Stomach (tissue), 4 donors: Measurements from ENCODE around the gene KCNA2.

ENCODE experiments used
- EP300 ChIP-seq: sonication (generic); formaldehyde crosslinking; IDR thresholded peaks from one replicate; pipeline ENCODE4 v1.6.1; 2017; ENCODE audit warnings: antibody characterized with exemption
- POLR2AphosphoS5 ChIP-seq, 3 donors: sonication (generic); formaldehyde crosslinking; IDR thresholded peaks; one replicate each; pipeline ENCODE4 v1.6.1; 2016; ENCODE audit warnings: antibody characterized with exemption in 3 of 3

DNA sequence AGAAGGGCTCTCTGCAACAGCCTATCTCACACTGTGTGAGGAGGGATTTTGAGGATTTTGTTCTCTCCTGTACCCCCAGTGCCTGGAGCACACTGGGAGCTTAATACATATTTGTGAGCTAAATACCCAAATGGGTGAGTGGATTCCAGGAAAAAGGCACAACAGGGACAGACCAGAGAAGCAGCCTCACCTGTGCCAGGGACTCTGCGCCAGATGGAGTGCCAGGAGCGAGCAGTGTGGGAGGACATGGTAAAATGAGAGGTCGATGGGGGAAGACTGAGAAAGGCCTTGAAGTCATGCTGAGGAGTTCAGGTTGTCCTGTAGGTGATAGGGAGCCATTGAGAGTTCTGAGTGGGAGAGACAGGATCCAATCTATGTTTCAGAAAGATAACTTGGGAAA is 11.0 kb upstream of the KCNA2 start:
- no peak for TF ChIP-seq POLR2AphosphoS5 (IDR thresholded peaks at IDR 0.05)
- no peak for TF ChIP-seq EP300
